ENCODE data around the gene TCF21. TPM values are rescaled to one million over a fixed set of nuclear protein-coding genes. Genes with fewer than 3 reads are reported as not detected.

The TCF21 gene
- total RNA-seq, 1 donor from 2014 or later: not detected

- no peaks in the 10 kb centered on the region for H3K36me3 Mint-ChIP-seq (ENCODE audit: low read depth)
- peaks cover 76% of the 10 kb centered on the region for H3K27me3 Mint-ChIP-seq (ENCODE audit: low read depth)
- H3K9me3 Mint-ChIP-seq (ENCODE audit: low read depth): peaks cover 3% of the 10 kb centered on the region
- peaks cover 16% of the 10 kb centered on the region for H3K4me1 Mint-ChIP-seq (ENCODE audit: low read depth)
- no peak for DNase-seq (ENCODE audit: low spot score)
- H3K27ac Mint-ChIP-seq (ENCODE audit: unreplicated experiment): no peak overlapping the region
- H3K4me3 Mint-ChIP-seq (ENCODE audit: unreplicated experiment): peak overlapping the region; percentile 64
- no peak for TF ChIP-seq CTCF (IDR thresholded peaks at IDR 0.05)
These were observed 7.4 kb downstream of the TCF21 start for GRCh38 chr6:133896344-133896721.

- TF ChIP-seq CTCF (IDR thresholded peaks at IDR 0.05): no peak
These were observed 9.3 kb downstream of the TCF21 start for GRCh38 chr6:133898263-133898662.

GRCh38 chr6:133899556-133899955 is 10.6 kb downstream of the TCF21 start:
- no peak overlapping the region for H3K27ac Mint-ChIP-seq (ENCODE audit: unreplicated experiment)
- H3K9me3 Mint-ChIP-seq (ENCODE audit: low read depth): no peaks in the 10 kb centered on the region
- H3K36me3 Mint-ChIP-seq (ENCODE audit: low read depth): no peaks in the 10 kb centered on the region
- peaks cover 9% of the 10 kb centered on the region for H3K4me1 Mint-ChIP-seq (ENCODE audit: low read depth)
- no peak for TF ChIP-seq CTCF (IDR thresholded peaks at IDR 0.05)
- DNase-seq (ENCODE audit: low spot score): no peak
- H3K27me3 Mint-ChIP-seq (ENCODE audit: low read depth): peaks cover 71% of the 10 kb centered on the region
- no peak overlapping the region for H3K4me3 Mint-ChIP-seq (ENCODE audit: unreplicated experiment)

More at GRCh38 chr6:133898263-133898662, 9.3 kb downstream of the TCF21 start:
- Mint-ChIP-seq H3K4me3 (ENCODE audit: unreplicated experiment) (no peak overlapping the region), H3K27ac (ENCODE audit: unreplicated experiment) (no peak overlapping the region), H3K36me3 (ENCODE audit: low read depth) (no peaks in the 10 kb centered on the region), H3K9me3 (ENCODE audit: low read depth) (peaks cover 3% of the 10 kb centered on the region), H3K4me1 (ENCODE audit: low read depth) (peaks cover 9% of the 10 kb centered on the region), H3K27me3 (ENCODE audit: low read depth) (peaks cover 73% of the 10 kb centered on the region)
- DNase-seq (ENCODE audit: low spot score): no peak

GRCh38 chr6:133903855-133904254 is 14.9 kb downstream of the TCF21 start:
- Mint-ChIP-seq H3K36me3 (ENCODE audit: low read depth) (peaks cover 5% of the 10 kb centered on the region), H3K4me1 (ENCODE audit: low read depth) (no peaks in the 10 kb centered on the region), H3K4me3 (ENCODE audit: unreplicated experiment) (no peak overlapping the region), H3K27ac (ENCODE audit: unreplicated experiment) (no peak overlapping the region), H3K9me3 (ENCODE audit: low read depth) (no peaks in the 10 kb centered on the region), H3K27me3 (ENCODE audit: low read depth) (peaks cover 64% of the 10 kb centered on the region)
- TF ChIP-seq CTCF (IDR thresholded peaks at IDR 0.05): no peak
- no peak for DNase-seq (ENCODE audit: low spot score)

- DNase-seq (ENCODE audit: low spot score): no peak
- H3K4me1 Mint-ChIP-seq (ENCODE audit: low read depth): no peaks in the 10 kb centered on the region
- H3K27ac Mint-ChIP-seq (ENCODE audit: unreplicated experiment): no peak overlapping the region
- H3K27me3 Mint-ChIP-seq (ENCODE audit: low read depth): peaks cover 64% of the 10 kb centered on the region
- no peak for TF ChIP-seq CTCF (IDR thresholded peaks at IDR 0.05)
- no peak overlapping the region for H3K4me3 Mint-ChIP-seq (ENCODE audit: unreplicated experiment)
- peaks cover 6% of the 10 kb centered on the region for H3K9me3 Mint-ChIP-seq (ENCODE audit: low read depth)
- H3K36me3 Mint-ChIP-seq (ENCODE audit: low read depth): peaks cover 7% of the 10 kb centered on the region
These were observed 17.1 kb downstream of the TCF21 start for GRCh38 chr6:133906050-133906449.

All from chondrocyte (in vitro differentiated cells).